Loucy (cell line): ENCODE data around the gene ZNF146.

Experiments used
- EZH2phosphoT487 ChIP-seq: fragments of 200-600 bp; IDR thresholded peaks from 2 replicates; pipeline ENCODE4 v1.6.1; 2018; ENCODE audit warnings: antibody characterized with exemption, mild to moderate bottlenecking, moderate library complexity, borderline replicate concordance
- TF ChIP-seq, protein P1 (sequence below): fragments of 200-600 bp; sonication (generic); conservative IDR thresholded peaks from 2 replicates; pipeline ENCODE4 v1.5.1; 2014; ENCODE audit warnings: mild to moderate bottlenecking, antibody characterized with exemption, low read length

DNA sequence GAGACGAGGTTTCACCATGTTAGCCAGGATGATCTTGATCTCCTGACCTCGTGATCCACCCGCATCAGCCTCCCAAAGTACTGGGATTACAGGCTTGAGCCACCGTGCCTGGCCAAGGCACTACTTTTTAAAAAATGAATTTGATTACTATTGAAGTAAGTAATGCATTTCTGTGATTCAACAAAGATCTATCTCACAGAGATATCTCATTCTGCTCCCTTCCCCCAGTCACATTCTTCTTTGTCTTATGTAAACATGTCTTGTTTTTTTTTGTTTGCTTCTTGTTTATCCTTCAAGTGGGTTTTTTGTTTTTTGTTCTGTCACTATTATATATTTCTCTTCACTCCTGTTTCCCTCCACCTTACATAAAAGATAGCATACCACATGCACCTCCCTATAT is 6.6 kb downstream of the ZNF146 start:
- TF ChIP-seq, protein P1, sequence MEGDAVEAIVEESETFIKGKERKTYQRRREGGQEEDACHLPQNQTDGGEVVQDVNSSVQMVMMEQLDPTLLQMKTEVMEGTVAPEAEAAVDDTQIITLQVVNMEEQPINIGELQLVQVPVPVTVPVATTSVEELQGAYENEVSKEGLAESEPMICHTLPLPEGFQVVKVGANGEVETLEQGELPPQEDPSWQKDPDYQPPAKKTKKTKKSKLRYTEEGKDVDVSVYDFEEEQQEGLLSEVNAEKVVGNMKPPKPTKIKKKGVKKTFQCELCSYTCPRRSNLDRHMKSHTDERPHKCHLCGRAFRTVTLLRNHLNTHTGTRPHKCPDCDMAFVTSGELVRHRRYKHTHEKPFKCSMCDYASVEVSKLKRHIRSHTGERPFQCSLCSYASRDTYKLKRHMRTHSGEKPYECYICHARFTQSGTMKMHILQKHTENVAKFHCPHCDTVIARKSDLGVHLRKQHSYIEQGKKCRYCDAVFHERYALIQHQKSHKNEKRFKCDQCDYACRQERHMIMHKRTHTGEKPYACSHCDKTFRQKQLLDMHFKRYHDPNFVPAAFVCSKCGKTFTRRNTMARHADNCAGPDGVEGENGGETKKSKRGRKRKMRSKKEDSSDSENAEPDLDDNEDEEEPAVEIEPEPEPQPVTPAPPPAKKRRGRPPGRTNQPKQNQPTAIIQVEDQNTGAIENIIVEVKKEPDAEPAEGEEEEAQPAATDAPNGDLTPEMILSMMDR, result no peak
- TF ChIP-seq EZH2phosphoT487, result no peak
